ENCODE results near the gene DMRT1. TPM values are rescaled to one million over a fixed set of nuclear protein-coding genes. Genes with fewer than 3 reads are reported as not detected.

Gene DMRT1
- total and polyA plus RNA-seq, 11 donors, result not detected

GRCh38 chr9:1008216-1008615 lies 166.7 kb downstream of the DMRT1 start:
- TF ChIP-seq CTCF (IDR thresholded peaks at IDR 0.05) (no peak), POLR2A (IDR thresholded peaks at IDR 0.05) (no peak)
- Histone ChIP-seq H3K9me3 (no peaks in the 10 kb centered on the region), H3K27ac (no peak overlapping the region), H3K27me3 (peaks cover 0 to 48% (median 4%) of the 10 kb centered on the region in 9 donors), H3K36me3 (no peaks in the 10 kb centered on the region), H3K4me1 (peaks cover 0 to 8% (median 0%) of the 10 kb centered on the region in 12 donors), H3K4me3 (no peak overlapping the region)
- 87 to 90% (median 89%) methylated on average over 3 of the region's 3 CpGs for WGBS, 4 donors
- intact Hi-C loops (cut with DNase I), result loop anchor here (2.0 to 10.0 kb wide), 9 partner anchors 113 to 663 kb away; no protein-coding TSS in a partner anchor
- ATAC-seq (no peak), DNase-seq (no peak)

GRCh38 chr9:1009101-1009707 lies 167.7 kb downstream of the DMRT1 start:
- intact Hi-C loops (cut with DNase I), result loop anchor here (2.0 to 10.0 kb wide), 9 partner anchors 114 to 664 kb away; no protein-coding TSS in a partner anchor
- H3K4me3 ChIP-seq, result no peak overlapping the region
- ATAC-seq (peak; percentile 89 to 95 (median 94)), DNase-seq (peak; percentile 61 to 89 (median 69))
- H3K27ac ChIP-seq, result no peak overlapping the region
- H3K27me3 ChIP-seq, result peaks cover 0 to 46% (median 3%) of the 10 kb centered on the region in 9 donors
- 7% methylated on average over 14 of the region's 14 CpGs for WGBS, 4 donors
- no peaks in the 10 kb centered on the region for H3K9me3 ChIP-seq
- no peaks in the 10 kb centered on the region for H3K36me3 ChIP-seq
- TF ChIP-seq POLR2A (IDR thresholded peaks at IDR 0.05), result no peak
- TF ChIP-seq CTCF (IDR thresholded peaks at IDR 0.05), result peak; percentile 84 to 98 (median 95)
- peaks cover 0 to 8% (median 0%) of the 10 kb centered on the region in 12 donors for H3K4me1 ChIP-seq

- Histone ChIP-seq H3K4me1 (peaks cover 0 to 8% (median 0%) of the 10 kb centered on the region in 12 donors), H3K9me3 (no peaks in the 10 kb centered on the region), H3K36me3 (no peaks in the 10 kb centered on the region), H3K4me3 (no peak overlapping the region), H3K27me3 (peaks cover 0 to 47% (median 0%) of the 10 kb centered on the region in 9 donors), H3K27ac (no peak overlapping the region)
- ATAC-seq, result no peak
- intact Hi-C loops (cut with DNase I), result no loop called here
- TF ChIP-seq POLR2A (IDR thresholded peaks at IDR 0.05), result no peak
- TF ChIP-seq CTCF (IDR thresholded peaks at IDR 0.05), result no peak
- DNase-seq, result no peak
- WGBS, 4 donors, result 61 to 73% (median 65%) methylated on average over 5 of the region's 5 CpGs
Observed at GRCh38 chr9:1013021-1013420, 171.5 kb downstream of the DMRT1 start.

GRCh38 chr9:1014225-1014624 lies 172.7 kb downstream of the DMRT1 start:
- Histone ChIP-seq H3K27ac (no peak overlapping the region), H3K36me3 (no peaks in the 10 kb centered on the region), H3K4me3 (no peak overlapping the region), H3K27me3 (peaks cover 0 to 49% (median 0%) of the 10 kb centered on the region in 9 donors), H3K4me1 (peaks cover 0 to 3% (median 0%) of the 10 kb centered on the region in 12 donors), H3K9me3 (no peaks in the 10 kb centered on the region)
- intact Hi-C loops (cut with DNase I), result no loop called here
- TF ChIP-seq POLR2A (IDR thresholded peaks at IDR 0.05), result no peak
- DNase-seq (no peak), ATAC-seq (no peak)
- 68 to 79% (median 76%) methylated on average over 4 of the region's 4 CpGs for WGBS, 4 donors

Measured in heart left ventricle (tissue), 16 donors.